Tibial artery (tissue), 4 donors: ENCODE results near the gene NKD1.

Experiments
- DNase-seq, 2 donors: peaks; one replicate each; pipeline ENCODE4 v3.0.0-alpha.2; 2019
- H3K27ac ChIP-seq, 2 donors: fragments of 200-600 bp; sonication (generic) in 1 of 2; 1 replicate in 1 of 2; 2 replicates in 1 of 2; pipeline ENCODE4 v1.5.1; 2018 to 2019; ENCODE audit warnings: mild to moderate bottlenecking in 1 of 2
- H3K27me3 ChIP-seq, 2 donors: fragments of 200-600 bp; sonication (generic) in 1 of 2; one replicate each; pipeline versions ENCODE4 v1.5.1 to v1.6.0; 2016 to 2019
- H3K36me3 ChIP-seq, 3 donors: fragments of 200-600 bp; sonication (generic) in 2 of 3; one replicate each; pipeline ENCODE4 v1.5.1; 2016 to 2019; ENCODE audit warnings: mild to moderate bottlenecking in 2 of 3
- H3K4me1 ChIP-seq, 4 donors: fragments of 200-600 bp; sonication (generic) in 2 of 4; 1 replicate in 3 of 4; 2 replicates in 1 of 4; pipeline ENCODE4 v1.5.1; 2016 to 2019
- H3K4me3 ChIP-seq, 2 donors: fragments of 200-600 bp; sonication (generic) in 1 of 2; 1 replicate in 1 of 2; 2 replicates in 1 of 2; pipeline ENCODE4 v1.5.1; 2018 to 2019; ENCODE audit warnings: mild to moderate bottlenecking in 2 of 2
- H3K9me3 ChIP-seq, 3 donors: fragments of 200-600 bp; sonication (generic) in 1 of 3; one replicate each; pipeline ENCODE4 v1.5.1; 2016 to 2019
- CTCF ChIP-seq, 2 experiments: fragments of 200-600 bp in 1 of 2; fragments of 450-650 bp in 1 of 2; IDR thresholded peaks; one replicate each; pipeline ENCODE4 v1.5.1; 2017 to 2019; ENCODE audit warnings: antibody characterized with exemption in 2 of 2, mild to moderate bottlenecking in 1 of 2, moderate library complexity in 1 of 2
- intact Hi-C: fragments of 100-400 bp; cut with DNase I; formaldehyde crosslinking; loops from one replicate; pipeline ENCODE4 v1.15.0; 2023; ENCODE audit warnings: low total_unique reads

NKD1 gene

GRCh38 chr16:50674831-50675230 is 126.6 kb downstream of the NKD1 start:
- no peak for DNase-seq
- peaks cover 0 to 24% (median 12%) of the 10 kb centered on the region in 3 donors for H3K36me3 ChIP-seq
- no peak overlapping the region for H3K4me3 ChIP-seq
- H3K27ac ChIP-seq: no peak overlapping the region
- intact Hi-C loops: no loop called here
- H3K4me1 ChIP-seq: no peaks in the 10 kb centered on the region
- H3K9me3 ChIP-seq: peaks cover 0 to 19% (median 8%) of the 10 kb centered on the region in 3 donors
- no peak for TF ChIP-seq CTCF (IDR thresholded peaks at IDR 0.05)
- H3K27me3 ChIP-seq: no peaks in the 10 kb centered on the region

GRCh38 chr16:50675686-50676610 is 127.8 kb downstream of the NKD1 start:
- TF ChIP-seq CTCF (IDR thresholded peaks at IDR 0.05): no peak
- Histone ChIP-seq H3K27ac (no peak overlapping the region), H3K4me3 (no peak overlapping the region), H3K4me1 (no peaks in the 10 kb centered on the region), H3K27me3 (no peaks in the 10 kb centered on the region), H3K36me3 (peaks cover 0 to 24% (median 8%) of the 10 kb centered on the region in 3 donors), H3K9me3 (peaks cover 0 to 19% (median 8%) of the 10 kb centered on the region in 3 donors)
- DNase-seq: no peak
- intact Hi-C loops: no loop called here

- intact Hi-C loops: no loop called here
- no peaks in the 10 kb centered on the region for H3K4me1 ChIP-seq
- peaks cover 0 to 17% (median 4%) of the 10 kb centered on the region in 3 donors for H3K9me3 ChIP-seq
- no peak for DNase-seq
- H3K4me3 ChIP-seq: no peak overlapping the region
- TF ChIP-seq CTCF (IDR thresholded peaks at IDR 0.05): no peak
- H3K27ac ChIP-seq: no peak overlapping the region
- H3K36me3 ChIP-seq: peaks cover 0 to 17% (median 1%) of the 10 kb centered on the region in 3 donors
- H3K27me3 ChIP-seq: no peaks in the 10 kb centered on the region
Measured at GRCh38 chr16:50676684-50677225, 128.6 kb downstream of the NKD1 start.

GRCh38 chr16:50677351-50677750 is 129.2 kb downstream of the NKD1 start:
- H3K27me3 ChIP-seq: no peaks in the 10 kb centered on the region
- peaks cover 0 to 11% (median 0%) of the 10 kb centered on the region in 3 donors for H3K9me3 ChIP-seq
- intact Hi-C loops: no loop called here
- H3K36me3 ChIP-seq: peaks cover 0 to 12% (median 0%) of the 10 kb centered on the region in 3 donors
- no peaks in the 10 kb centered on the region for H3K4me1 ChIP-seq
- DNase-seq: peak in 1 of 2 donors; percentile 37
- H3K27ac ChIP-seq: no peak overlapping the region
- TF ChIP-seq CTCF (IDR thresholded peaks at IDR 0.05): peak in 1 of 2 experiments; percentile 26
- no peak overlapping the region for H3K4me3 ChIP-seq

GRCh38 chr16:50678531-50678930 is 130.3 kb downstream of the NKD1 start:
- Histone ChIP-seq H3K9me3 (peaks cover 0 to 2% (median 0%) of the 10 kb centered on the region in 3 donors), H3K4me1 (no peaks in the 10 kb centered on the region), H3K36me3 (peaks cover 0 to 2% (median 0%) of the 10 kb centered on the region in 3 donors), H3K27ac (no peak overlapping the region), H3K27me3 (no peaks in the 10 kb centered on the region), H3K4me3 (no peak overlapping the region)
- TF ChIP-seq CTCF (IDR thresholded peaks at IDR 0.05): no peak
- DNase-seq: peak in 1 of 2 donors; percentile 29
- intact Hi-C loops: no loop called here
